ENCODE data around the gene MYL3.
"Not testable (repeated sequence)": the region's sequence is repeated elsewhere in the genome, so short reads cannot be mapped to it uniquely, and the experiment has no call there.

Gene MYL3

GRCh38 chr3:46863261-46863782 is at the start of gene MYL3:
Gene MYL3, minus strand, starts transcription at chr3:46863444. Its CDS starts 54 bp downstream, at chr3:46863390.
- TF ChIP-seq, protein P1, sequence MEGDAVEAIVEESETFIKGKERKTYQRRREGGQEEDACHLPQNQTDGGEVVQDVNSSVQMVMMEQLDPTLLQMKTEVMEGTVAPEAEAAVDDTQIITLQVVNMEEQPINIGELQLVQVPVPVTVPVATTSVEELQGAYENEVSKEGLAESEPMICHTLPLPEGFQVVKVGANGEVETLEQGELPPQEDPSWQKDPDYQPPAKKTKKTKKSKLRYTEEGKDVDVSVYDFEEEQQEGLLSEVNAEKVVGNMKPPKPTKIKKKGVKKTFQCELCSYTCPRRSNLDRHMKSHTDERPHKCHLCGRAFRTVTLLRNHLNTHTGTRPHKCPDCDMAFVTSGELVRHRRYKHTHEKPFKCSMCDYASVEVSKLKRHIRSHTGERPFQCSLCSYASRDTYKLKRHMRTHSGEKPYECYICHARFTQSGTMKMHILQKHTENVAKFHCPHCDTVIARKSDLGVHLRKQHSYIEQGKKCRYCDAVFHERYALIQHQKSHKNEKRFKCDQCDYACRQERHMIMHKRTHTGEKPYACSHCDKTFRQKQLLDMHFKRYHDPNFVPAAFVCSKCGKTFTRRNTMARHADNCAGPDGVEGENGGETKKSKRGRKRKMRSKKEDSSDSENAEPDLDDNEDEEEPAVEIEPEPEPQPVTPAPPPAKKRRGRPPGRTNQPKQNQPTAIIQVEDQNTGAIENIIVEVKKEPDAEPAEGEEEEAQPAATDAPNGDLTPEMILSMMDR (IDR thresholded peaks at IDR 0.05; ENCODE audit: borderline replicate concordance, insufficient read depth, low read depth, low read length): no peak
- H3K4me3 ChIP-seq (ENCODE audit: low read depth, low read length): no peak within 1 kb of the TSS

- TF ChIP-seq, protein P1 (IDR thresholded peaks at IDR 0.05; ENCODE audit: borderline replicate concordance, insufficient read depth, low read depth, low read length): no peak
- no peak overlapping the region for H3K4me3 ChIP-seq (ENCODE audit: low read depth, low read length)
These were observed 49.7 kb upstream of the MYL3 start for GRCh38 chr3:46912986-46913385.

DNA sequence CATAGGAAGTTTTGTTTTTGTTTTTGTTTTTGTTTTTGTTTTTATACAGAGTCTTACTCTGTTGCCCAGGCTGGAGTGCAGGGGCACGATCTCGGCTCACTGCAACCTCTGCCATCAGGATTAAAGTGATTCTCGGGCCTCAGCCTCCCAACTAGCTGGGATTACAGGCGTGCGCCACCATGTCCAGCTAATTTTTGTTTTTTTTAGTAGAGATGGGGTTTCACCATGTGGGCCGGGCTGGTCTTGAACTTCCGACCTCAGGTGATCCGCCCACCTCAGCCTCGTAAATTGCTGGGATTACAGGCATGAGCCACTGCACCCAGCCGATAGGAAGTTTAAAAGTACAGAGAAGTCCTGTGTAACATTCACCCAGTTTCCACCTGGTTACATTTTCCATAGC is 47.7 kb upstream of the MYL3 start:
- not testable (repeated sequence) for H3K4me3 ChIP-seq (ENCODE audit: low read depth, low read length)

GRCh38 chr3:46910166-46910760 is 47.0 kb upstream of the MYL3 start:
- TF ChIP-seq, protein P1 (IDR thresholded peaks at IDR 0.05; ENCODE audit: borderline replicate concordance, insufficient read depth, low read depth, low read length): no peak
- H3K4me3 ChIP-seq (ENCODE audit: low read depth, low read length): no peak overlapping the region

- no peak overlapping the region for H3K4me3 ChIP-seq (ENCODE audit: low read depth, low read length)
- TF ChIP-seq, protein P1 (IDR thresholded peaks at IDR 0.05; ENCODE audit: borderline replicate concordance, insufficient read depth, low read depth, low read length): peak; percentile 82
These were observed 46.4 kb upstream of the MYL3 start for GRCh38 chr3:46909535-46910161.

GRCh38 chr3:46908986-46909534 is 45.8 kb upstream of the MYL3 start:
- TF ChIP-seq, protein P1 (IDR thresholded peaks at IDR 0.05; ENCODE audit: borderline replicate concordance, insufficient read depth, low read depth, low read length): no peak
- H3K4me3 ChIP-seq (ENCODE audit: low read depth, low read length): no peak overlapping the region

- TF ChIP-seq, protein P1 (IDR thresholded peaks at IDR 0.05; ENCODE audit: borderline replicate concordance, insufficient read depth, low read depth, low read length): no peak
- no peak overlapping the region for H3K4me3 ChIP-seq (ENCODE audit: low read depth, low read length)
These were observed 45.2 kb upstream of the MYL3 start for GRCh38 chr3:46908294-46908985.
